ENCODE measurements around the gene CDKN2A. TPM values are rescaled to one million over a fixed set of nuclear protein-coding genes. Genes with fewer than 3 reads are reported as not detected.
A peak's percentile ranks its signal among the peaks of the same experiment; 100 is the strongest.

Gene CDKN2A
- total RNA-seq, 3 donors from 2014 or later (not counting 1 experiment from before 2014, with no cell fraction given) = 3.5 to 7.7 (median 3.8) TPM

DNA sequence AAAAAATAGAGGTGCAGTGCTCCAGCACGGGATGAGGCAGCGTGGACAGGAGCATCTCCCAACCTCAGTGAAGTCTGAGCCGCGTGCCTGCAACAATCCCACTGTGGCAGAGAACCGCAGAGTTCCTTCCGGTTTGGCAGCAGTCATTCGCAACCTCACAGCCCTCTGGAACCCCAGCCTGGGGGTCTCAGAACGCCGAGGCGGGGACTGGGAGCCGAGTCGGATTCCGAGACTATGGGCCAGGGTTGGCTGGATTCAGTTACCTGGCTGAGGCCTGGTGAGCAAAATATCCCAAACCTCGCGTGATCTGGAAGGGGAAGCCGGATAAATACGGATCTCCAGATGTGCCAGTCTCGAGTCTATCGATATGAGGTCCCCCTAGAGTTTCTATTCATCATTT is 27.0 kb downstream of the CDKN2A start:
- 10% methylated on average over 19 of the region's 19 CpGs for WGBS (ENCODE audit: insufficient coverage)
- no peak for ATAC-seq
- H3K27ac Mint-ChIP-seq = no peak overlapping the region

DNA sequence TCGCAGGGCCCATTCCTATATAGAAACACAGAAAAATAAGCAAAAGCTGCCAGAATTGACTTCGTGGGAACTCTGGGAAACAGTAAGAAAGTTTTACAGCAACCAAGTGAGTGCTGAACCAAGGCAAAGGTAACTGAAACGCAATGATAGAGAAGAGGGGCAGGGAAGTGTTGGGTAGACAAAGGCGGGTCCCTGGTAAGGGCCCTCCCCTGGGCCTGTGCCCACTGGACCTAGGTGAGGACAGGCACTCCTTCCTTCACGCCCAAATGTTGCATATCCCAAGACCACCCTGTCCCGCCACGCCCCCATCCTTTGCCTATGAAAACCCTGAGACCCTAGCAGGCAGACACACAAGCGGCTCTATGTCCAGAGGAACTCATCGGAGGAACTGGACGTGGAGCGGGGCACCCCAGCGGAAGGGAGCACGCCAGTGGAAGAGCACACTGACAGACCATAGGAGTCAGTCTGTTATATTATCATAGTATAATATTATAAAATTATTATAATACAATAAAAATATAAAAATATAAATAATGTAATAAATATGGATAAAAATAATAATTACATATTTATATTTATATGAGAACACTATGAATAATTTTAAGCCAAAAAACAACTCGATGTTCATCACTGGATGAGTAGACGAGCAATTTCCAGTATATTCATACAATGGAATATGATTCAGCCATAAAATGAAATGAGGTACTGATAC is 27.9 kb downstream of the CDKN2A start:
- Histone ChIP-seq H3K4me3 (ENCODE audit: low read length) (no peak overlapping the region), H3K27me3 (ENCODE audit: control insufficient read depth, insufficient read depth, low read length) (peaks cover 93% of the 10 kb centered on the region), H3K36me3 (ENCODE audit: control insufficient read depth, insufficient read depth, low read length) (no peaks in the 10 kb centered on the region), H3K27ac (ENCODE audit: low read length) (no peak overlapping the region), H3K4me1 (ENCODE audit: control insufficient read depth, insufficient read depth, low read length) (peaks cover 26% of the 10 kb centered on the region), H3K9me3 (ENCODE audit: control insufficient read depth, insufficient read depth, low read length) (peaks cover 28% of the 10 kb centered on the region)
- intact Hi-C loops (cut with micrococcal nuclease) = loop anchor here (2.0 to 5.0 kb wide), 2 partner anchors 21 to 41 kb away; partner anchors contain the start of gene CDKN2B
- peaks cover 28 to 38% of the 10 kb centered on the region in 2 donors for H3K4me1 Mint-ChIP-seq
- H3K27ac Mint-ChIP-seq = peak overlapping the region in 1 of 2 donors; percentile 3
- TF ChIP-seq, protein P1, sequence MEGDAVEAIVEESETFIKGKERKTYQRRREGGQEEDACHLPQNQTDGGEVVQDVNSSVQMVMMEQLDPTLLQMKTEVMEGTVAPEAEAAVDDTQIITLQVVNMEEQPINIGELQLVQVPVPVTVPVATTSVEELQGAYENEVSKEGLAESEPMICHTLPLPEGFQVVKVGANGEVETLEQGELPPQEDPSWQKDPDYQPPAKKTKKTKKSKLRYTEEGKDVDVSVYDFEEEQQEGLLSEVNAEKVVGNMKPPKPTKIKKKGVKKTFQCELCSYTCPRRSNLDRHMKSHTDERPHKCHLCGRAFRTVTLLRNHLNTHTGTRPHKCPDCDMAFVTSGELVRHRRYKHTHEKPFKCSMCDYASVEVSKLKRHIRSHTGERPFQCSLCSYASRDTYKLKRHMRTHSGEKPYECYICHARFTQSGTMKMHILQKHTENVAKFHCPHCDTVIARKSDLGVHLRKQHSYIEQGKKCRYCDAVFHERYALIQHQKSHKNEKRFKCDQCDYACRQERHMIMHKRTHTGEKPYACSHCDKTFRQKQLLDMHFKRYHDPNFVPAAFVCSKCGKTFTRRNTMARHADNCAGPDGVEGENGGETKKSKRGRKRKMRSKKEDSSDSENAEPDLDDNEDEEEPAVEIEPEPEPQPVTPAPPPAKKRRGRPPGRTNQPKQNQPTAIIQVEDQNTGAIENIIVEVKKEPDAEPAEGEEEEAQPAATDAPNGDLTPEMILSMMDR (IDR thresholded peaks at IDR 0.05) = no peak
- 17% methylated on average over 10 of the region's 15 CpGs for WGBS (ENCODE audit: insufficient coverage)
- peaks cover 81 to 96% of the 10 kb centered on the region in 2 donors for H3K27me3 Mint-ChIP-seq (ENCODE audit: low read depth in 2 of 2)
- ATAC-seq (no peak), DNase-seq (no peak)
- H3K4me3 Mint-ChIP-seq = peak overlapping the region; percentile 10
- H3K36me3 Mint-ChIP-seq = peaks cover 18% of the 10 kb centered on the region
- H3K9me3 Mint-ChIP-seq = peaks cover 0 to 8% of the 10 kb centered on the region in 2 donors

More for the DNA sequence above, 27.0 kb downstream of the CDKN2A start:
- Mint-ChIP-seq H3K4me3 (no peak overlapping the region), H3K4me1 (peaks cover 28 to 38% of the 10 kb centered on the region in 2 donors), H3K36me3 (peaks cover 18% of the 10 kb centered on the region), H3K27me3 (ENCODE audit: low read depth in 2 of 2) (peaks cover 80 to 97% of the 10 kb centered on the region in 2 donors), H3K9me3 (peaks cover 0 to 8% of the 10 kb centered on the region in 2 donors)
- H3K27ac ChIP-seq (ENCODE audit: low read length) = no peak overlapping the region
- H3K4me1 ChIP-seq (ENCODE audit: control insufficient read depth, insufficient read depth, low read length) = peaks cover 26% of the 10 kb centered on the region
- peaks cover 28% of the 10 kb centered on the region for H3K9me3 ChIP-seq (ENCODE audit: control insufficient read depth, insufficient read depth, low read length)
- DNase-seq = no peak
- TF ChIP-seq, protein P1 (IDR thresholded peaks at IDR 0.05) = no peak
- H3K27me3 ChIP-seq (ENCODE audit: control insufficient read depth, insufficient read depth, low read length) = peaks cover 96% of the 10 kb centered on the region
- H3K4me3 ChIP-seq (ENCODE audit: low read length) = no peak overlapping the region
- intact Hi-C loops (cut with micrococcal nuclease) = loop anchor here (2.0 to 5.0 kb wide), 2 partner anchors 20 to 40 kb away; partner anchors contain the start of gene CDKN2B
- no peaks in the 10 kb centered on the region for H3K36me3 ChIP-seq (ENCODE audit: control insufficient read depth, insufficient read depth, low read length)

DNA sequence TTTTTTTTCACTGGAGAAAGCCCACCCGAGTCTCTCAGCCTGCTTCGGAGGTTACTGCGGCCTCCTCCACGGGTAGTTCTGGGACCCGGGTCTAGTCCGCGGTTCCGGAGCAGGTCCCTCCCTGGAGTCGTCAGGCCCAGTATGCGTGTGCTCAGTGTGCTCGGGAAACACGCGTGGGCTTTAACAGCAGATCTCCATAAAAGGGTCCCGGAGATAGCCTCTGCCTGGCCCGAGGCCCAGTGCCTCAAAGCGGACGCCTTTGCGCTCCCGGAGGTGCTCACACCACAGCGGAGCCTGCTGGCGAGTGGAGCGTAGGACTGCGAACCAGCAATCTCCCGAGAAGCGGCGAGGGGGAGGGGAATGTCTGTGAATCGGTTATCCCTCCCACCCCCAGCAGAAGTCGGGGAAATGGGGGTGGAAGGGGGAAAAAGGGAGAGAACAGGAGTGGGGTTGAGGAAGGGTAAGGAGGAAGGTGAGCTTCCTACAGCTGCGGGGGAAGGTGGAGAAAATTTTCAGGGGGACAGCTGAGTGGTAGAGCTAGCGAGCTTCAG is 28.7 kb downstream of the CDKN2A start:
- TF ChIP-seq, protein P1 (IDR thresholded peaks at IDR 0.05) = no peak
- Mint-ChIP-seq H3K4me3 (peak overlapping the region; percentile 61), H3K27ac (peak overlapping the region in 1 of 2 donors; percentile 54), H3K27me3 (ENCODE audit: low read depth in 2 of 2) (peaks cover 82 to 96% of the 10 kb centered on the region in 2 donors), H3K4me1 (peaks cover 28 to 38% of the 10 kb centered on the region in 2 donors), H3K9me3 (peaks cover 0 to 8% of the 10 kb centered on the region in 2 donors), H3K36me3 (peaks cover 18% of the 10 kb centered on the region)
- Histone ChIP-seq H3K4me1 (ENCODE audit: control insufficient read depth, insufficient read depth, low read length) (peaks cover 26% of the 10 kb centered on the region), H3K4me3 (ENCODE audit: low read length) (no peak overlapping the region), H3K9me3 (ENCODE audit: control insufficient read depth, insufficient read depth, low read length) (peaks cover 28% of the 10 kb centered on the region), H3K36me3 (ENCODE audit: control insufficient read depth, insufficient read depth, low read length) (no peaks in the 10 kb centered on the region), H3K27ac (ENCODE audit: low read length) (no peak overlapping the region), H3K27me3 (ENCODE audit: control insufficient read depth, insufficient read depth, low read length) (peaks cover 86% of the 10 kb centered on the region)
- WGBS (ENCODE audit: insufficient coverage) = 3% methylated on average over 28 of the region's 30 CpGs
- intact Hi-C loops (cut with micrococcal nuclease) = loop anchor here (5.0 kb wide), 1 partner anchor 42 kb away; the partner anchor contains the start of gene CDKN2B
- DNase-seq (peak in 1 of 2 donors; percentile 68), ATAC-seq (peak; percentile 58 to 66 (median 60))
